ENCODE data around the gene PDE4D.

Gene PDE4D

DNA sequence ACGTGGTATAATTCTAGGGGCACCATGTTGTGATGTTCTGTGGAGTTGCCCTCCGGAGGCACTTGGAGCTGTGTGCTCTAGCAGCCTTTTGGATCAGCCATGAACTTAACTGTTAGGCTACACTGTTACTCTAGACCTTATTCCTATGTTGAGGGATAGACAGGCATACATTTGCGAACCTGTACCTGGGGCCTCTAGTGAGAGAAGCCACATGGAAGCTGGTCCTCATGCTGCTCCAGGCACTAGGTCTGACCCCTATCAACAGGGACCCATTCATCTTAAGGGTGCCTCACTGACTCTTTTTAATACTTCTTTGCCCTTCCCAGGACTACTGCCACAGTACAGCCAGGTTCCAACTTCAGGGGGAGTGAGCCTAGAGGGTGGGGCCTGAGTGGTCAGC lies 715.9 kb downstream of the PDE4D start:
- no peak for DNase-seq (ENCODE audit: low spot score)
- TF ChIP-seq, protein P1, sequence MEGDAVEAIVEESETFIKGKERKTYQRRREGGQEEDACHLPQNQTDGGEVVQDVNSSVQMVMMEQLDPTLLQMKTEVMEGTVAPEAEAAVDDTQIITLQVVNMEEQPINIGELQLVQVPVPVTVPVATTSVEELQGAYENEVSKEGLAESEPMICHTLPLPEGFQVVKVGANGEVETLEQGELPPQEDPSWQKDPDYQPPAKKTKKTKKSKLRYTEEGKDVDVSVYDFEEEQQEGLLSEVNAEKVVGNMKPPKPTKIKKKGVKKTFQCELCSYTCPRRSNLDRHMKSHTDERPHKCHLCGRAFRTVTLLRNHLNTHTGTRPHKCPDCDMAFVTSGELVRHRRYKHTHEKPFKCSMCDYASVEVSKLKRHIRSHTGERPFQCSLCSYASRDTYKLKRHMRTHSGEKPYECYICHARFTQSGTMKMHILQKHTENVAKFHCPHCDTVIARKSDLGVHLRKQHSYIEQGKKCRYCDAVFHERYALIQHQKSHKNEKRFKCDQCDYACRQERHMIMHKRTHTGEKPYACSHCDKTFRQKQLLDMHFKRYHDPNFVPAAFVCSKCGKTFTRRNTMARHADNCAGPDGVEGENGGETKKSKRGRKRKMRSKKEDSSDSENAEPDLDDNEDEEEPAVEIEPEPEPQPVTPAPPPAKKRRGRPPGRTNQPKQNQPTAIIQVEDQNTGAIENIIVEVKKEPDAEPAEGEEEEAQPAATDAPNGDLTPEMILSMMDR (IDR thresholded peaks at IDR 0.05; ENCODE audit: extremely low read depth, missing control alignments): no peak

GRCh38 chr5:59174248-59174844 lies 719.2 kb downstream of the PDE4D start:
- TF ChIP-seq, protein P1 (IDR thresholded peaks at IDR 0.05; ENCODE audit: extremely low read depth, missing control alignments): peak; percentile 57
- no peak for DNase-seq (ENCODE audit: low spot score)

DNA sequence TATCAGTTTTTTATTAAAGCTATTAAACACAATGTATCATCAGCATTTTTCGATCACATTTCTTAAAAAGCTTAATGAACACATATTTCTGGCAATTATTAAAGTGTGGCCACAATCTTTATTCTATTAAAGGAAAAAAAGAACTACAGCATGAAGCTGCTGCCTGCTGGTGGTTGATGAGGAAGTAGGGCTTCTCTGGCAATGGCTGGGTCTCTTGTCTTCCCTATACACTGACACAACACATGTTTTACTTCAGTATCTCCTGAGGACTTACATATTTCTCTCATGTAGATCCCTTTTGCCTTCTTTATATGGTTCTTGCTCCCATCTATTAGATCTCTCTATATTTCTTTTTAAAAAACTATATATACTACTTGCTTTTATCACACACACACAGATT lies 719.9 kb downstream of the PDE4D start:
- no peak for DNase-seq (ENCODE audit: low spot score)
- TF ChIP-seq, protein P1 (IDR thresholded peaks at IDR 0.05; ENCODE audit: extremely low read depth, missing control alignments): no peak

- TF ChIP-seq, protein P1 (IDR thresholded peaks at IDR 0.05; ENCODE audit: extremely low read depth, missing control alignments): no peak
- DNase-seq (ENCODE audit: low spot score): no peak
Observed at GRCh38 chr5:59171131-59171530, 722.4 kb downstream of the PDE4D start.

GRCh38 chr5:59169768-59170150 lies 723.8 kb downstream of the PDE4D start:
- DNase-seq (ENCODE audit: low spot score): no peak
- TF ChIP-seq, protein P1 (IDR thresholded peaks at IDR 0.05; ENCODE audit: extremely low read depth, missing control alignments): no peak

GRCh38 chr5:59169081-59169767 lies 724.3 kb downstream of the PDE4D start:
- TF ChIP-seq, protein P1 (IDR thresholded peaks at IDR 0.05; ENCODE audit: extremely low read depth, missing control alignments): no peak
- no peak for DNase-seq (ENCODE audit: low spot score)

GRCh38 chr5:59168067-59168466 lies 725.5 kb downstream of the PDE4D start:
- no peak for DNase-seq (ENCODE audit: low spot score)
- TF ChIP-seq, protein P1 (IDR thresholded peaks at IDR 0.05; ENCODE audit: extremely low read depth, missing control alignments): no peak

Data from GM20000 (cell line).